HEK293 (cell line): ENCODE data around the gene LZIC.

ENCODE experiments used
- CTCF ChIA-PET: fragments of 350-600 bp; formaldehyde crosslinking; extraction: SDS; loops from one replicate; lab custom pipeline; 2021; ENCODE audit warnings: antibody characterized with exemption; lab: Yijun Ruan, JAX
- POLR2A ChIA-PET: fragments of 300-600 bp; formaldehyde crosslinking; extraction: SDS; loops from one replicate; lab custom pipeline; 2020; ENCODE audit warnings: antibody characterized with exemption, inconsistent platforms; lab: Yijun Ruan, JAX
- H3K27ac ChIP-seq: fragments of 200-500 bp; sonication (Bioruptor generic); 2 replicates; pipeline ENCODE4 v1.5.1; 2014; ENCODE audit warnings: low read depth, low read length, control low read depth, inconsistent platforms; ENCODE audit errors: extremely low read depth
- H3K36me3 ChIP-seq, 2 experiments: fragments of 200-500 bp in 1 of 2; sonication (Bioruptor generic) in 1 of 2; 1 replicate in 1 of 2; 2 replicates in 1 of 2; pipeline ENCODE4 v1.5.1; 2014 to 2017; ENCODE audit warnings: inconsistent platforms in 2 of 2, low read length in 2 of 2; ENCODE audit not compliant: control insufficient read depth in 2 of 2, insufficient read depth in 1 of 2
- H3K4me1 ChIP-seq: fragments of 200-500 bp; sonication (Bioruptor generic); 2 replicates; pipeline ENCODE4 v1.5.1; 2014; ENCODE audit warnings: mild to moderate bottlenecking, low read length, inconsistent platforms; ENCODE audit not compliant: control insufficient read depth, insufficient read depth
- H3K4me3 ChIP-seq: 2 replicates; pipeline ENCODE4 v1.5.1; 2011; ENCODE audit warnings: low read depth, mild to moderate bottlenecking, control low read depth, low read length, moderate library complexity
- H3K9me3 ChIP-seq: fragments of 200-500 bp; sonication (Bioruptor generic); 2 replicates; pipeline ENCODE4 v1.5.1; 2014; ENCODE audit warnings: low read depth, low read length, inconsistent platforms; ENCODE audit not compliant: control insufficient read depth, insufficient read depth
- GLI4 ChIP-seq: fragments of 450-650 bp; formaldehyde crosslinking; IDR thresholded peaks from 2 replicates; pipeline ENCODE4 v1.5.1; 2016; ENCODE audit warnings: missing biosample characterization, missing genetic modification characterization
- KLF9 ChIP-seq: fragments of 450-650 bp; formaldehyde crosslinking; IDR thresholded peaks from 2 replicates; pipeline ENCODE4 v1.5.1; 2016; ENCODE audit warnings: missing biosample characterization, missing genetic modification characterization, low read depth
- MEIS1 ChIP-seq: sonication (generic); formaldehyde crosslinking; IDR thresholded peaks from 2 replicates; pipeline ENCODE4 v1.8.1; 2022; ENCODE audit warnings: missing genetic modification reagents, mild to moderate bottlenecking, borderline replicate concordance
- PATZ1 ChIP-seq: fragments of 450-650 bp; formaldehyde crosslinking; IDR thresholded peaks from 2 replicates; pipeline ENCODE4 v1.5.1; 2016; ENCODE audit warnings: missing biosample characterization, missing genetic modification characterization
- TRIM28 ChIP-seq: IDR thresholded peaks from 2 replicates; pipeline ENCODE4 v1.6.1; 2011; ENCODE audit warnings: low read length, control low read depth, borderline replicate concordance
- ZBTB20 ChIP-seq: fragments of 450-650 bp; formaldehyde crosslinking; IDR thresholded peaks from 2 replicates; pipeline ENCODE4 v1.5.1; 2016; ENCODE audit warnings: missing biosample characterization, missing genetic modification characterization
- ZFP41 ChIP-seq: fragments of 450-650 bp; formaldehyde crosslinking; IDR thresholded peaks from 2 replicates; pipeline ENCODE4 v1.5.1; 2016; ENCODE audit warnings: missing biosample characterization, missing genetic modification characterization, borderline replicate concordance
- ZNF132 ChIP-seq: fragments of 450-650 bp; formaldehyde crosslinking; IDR thresholded peaks from 2 replicates; pipeline ENCODE4 v1.5.1; 2017; ENCODE audit warnings: missing biosample characterization, missing genetic modification characterization, borderline replicate concordance
- ZNF184 ChIP-seq: fragments of 450-650 bp; IDR thresholded peaks from 2 replicates; pipeline ENCODE4 v1.5.1; 2018; ENCODE audit warnings: missing biosample characterization, mild to moderate bottlenecking, missing genetic modification characterization
- ZNF23 ChIP-seq: fragments of 450-650 bp; formaldehyde crosslinking; IDR thresholded peaks from 2 replicates; pipeline ENCODE4 v1.5.1; 2016; ENCODE audit warnings: missing biosample characterization, missing genetic modification characterization, borderline replicate concordance
- ZNF292 ChIP-seq: fragments of 450-650 bp; formaldehyde crosslinking; IDR thresholded peaks from 2 replicates; pipeline ENCODE4 v1.5.1; 2016; ENCODE audit warnings: low read depth, missing biosample characterization, missing genetic modification characterization, borderline replicate concordance
- ZNF335 ChIP-seq: fragments of 450-650 bp; formaldehyde crosslinking; conservative IDR thresholded peaks from 2 replicates; pipeline ENCODE4 v1.5.1; 2016; ENCODE audit warnings: missing biosample characterization, missing genetic modification characterization
- ZNF362 ChIP-seq: fragments of 450-650 bp; formaldehyde crosslinking; IDR thresholded peaks from 2 replicates; pipeline ENCODE4 v1.5.1; 2016; ENCODE audit warnings: missing biosample characterization, missing genetic modification characterization
- ZNF513 ChIP-seq: fragments of 450-650 bp; IDR thresholded peaks from 2 replicates; pipeline ENCODE4 v1.5.1; 2018; ENCODE audit warnings: missing biosample characterization, missing genetic modification characterization
- ZNF518A ChIP-seq: fragments of 450-650 bp; formaldehyde crosslinking; conservative IDR thresholded peaks from 2 replicates; pipeline ENCODE4 v1.5.1; 2016; ENCODE audit warnings: low read depth, missing biosample characterization, missing genetic modification characterization
- ZNF596 ChIP-seq: fragments of 450-650 bp; IDR thresholded peaks from 2 replicates; pipeline ENCODE4 v1.5.0; 2018; ENCODE audit warnings: missing biosample characterization, mild to moderate bottlenecking, missing genetic modification characterization, moderate library complexity
- ZNF660 ChIP-seq: fragments of 450-650 bp; IDR thresholded peaks from 2 replicates; pipeline ENCODE4 v1.5.1; 2018; ENCODE audit warnings: missing biosample characterization, mild to moderate bottlenecking, missing genetic modification characterization
- ZNF785 ChIP-seq: fragments of 450-650 bp; formaldehyde crosslinking; IDR thresholded peaks from 2 replicates; pipeline ENCODE4 v1.5.1; 2016; ENCODE audit warnings: missing biosample characterization, missing genetic modification characterization
- ZSCAN23 ChIP-seq: fragments of 450-650 bp; formaldehyde crosslinking; IDR thresholded peaks from 2 replicates; pipeline ENCODE4 v1.5.1; 2016; ENCODE audit warnings: missing biosample characterization, missing genetic modification characterization
- ZSCAN5A ChIP-seq: fragments of 450-650 bp; formaldehyde crosslinking; IDR thresholded peaks from 2 replicates; pipeline ENCODE4 v1.5.1; 2016; ENCODE audit warnings: missing biosample characterization, missing genetic modification characterization

LZIC gene

GRCh38 chr1:9985001-9985400 is 41.8 kb upstream of the LZIC start:
- Histone ChIP-seq H3K9me3 (no peaks in the 10 kb centered on the region), H3K27ac (no peak overlapping the region), H3K36me3 (peaks cover 0 to 29% of the 10 kb centered on the region in 2 experiments; a peak in 2 of 3 replicates), H3K4me1 (no peaks in the 10 kb centered on the region), H3K4me3 (no peak overlapping the region)
- ChIA-PET CTCF (interaction anchor here (0.6 kb wide), 1 partner anchor 489 kb away, joined by 3 read pairs; no protein-coding TSS in a partner anchor), POLR2A (no interaction called here)
- no peak for TF ChIP-seq ZNF660 (tag by site-specific recombination)
- TF ChIP-seq ZNF513 (tag by site-specific recombination) = no peak
- no peak for TF ChIP-seq KLF9 (tag by site-specific recombination)
- TF ChIP-seq MEIS1 (CRISPR knock-in tag) = no peak
- TF ChIP-seq PATZ1 = no peak
- TF ChIP-seq ZNF518A (tag by site-specific recombination) = no peak
- no peak for TF ChIP-seq ZNF335
- TF ChIP-seq ZNF596 (tag by site-specific recombination) = no peak
- TF ChIP-seq ZNF362 (tag by site-specific recombination) = no peak
- TF ChIP-seq ZSCAN23 (tag by site-specific recombination) = no peak
- no peak for TF ChIP-seq GLI4 (tag by site-specific recombination)
- no peak for TF ChIP-seq ZBTB20 (tag by site-specific recombination)
- TF ChIP-seq ZNF292 (tag by site-specific recombination) = no peak
- no peak for TF ChIP-seq ZNF184 (tag by site-specific recombination)
- no peak for TF ChIP-seq ZNF132 (tag by site-specific recombination)
- no peak for TF ChIP-seq ZNF785 (tag by site-specific recombination)
- no peak for TF ChIP-seq TRIM28
- TF ChIP-seq ZFP41 (tag by site-specific recombination) = no peak
- TF ChIP-seq ZSCAN5A = no peak
- TF ChIP-seq ZNF23 = no peak
